ENCODE results near the gene STX11.

- TF ChIP-seq EZH2 (IDR thresholded peaks at IDR 0.05; ENCODE audit: borderline replicate concordance, low read depth, low read length, severe bottlenecking) (no peak), CTCF (IDR thresholded peaks at IDR 0.05; ENCODE audit: borderline replicate concordance, extremely low read depth, low read length, poor library complexity, severe bottlenecking) (no peak)
Measured at GRCh38 chr6:144179828-144180227, 29.5 kb downstream of the STX11 start.

Measured in DND-41 (cell line).